ENCODE data around the gene KY. TPM values are rescaled to one million over a fixed set of nuclear protein-coding genes. Genes with fewer than 3 reads are reported as not detected.

The KY gene
- polyA plus RNA-seq, 1 donor from 2014 or later: 1.7 TPM

DNA sequence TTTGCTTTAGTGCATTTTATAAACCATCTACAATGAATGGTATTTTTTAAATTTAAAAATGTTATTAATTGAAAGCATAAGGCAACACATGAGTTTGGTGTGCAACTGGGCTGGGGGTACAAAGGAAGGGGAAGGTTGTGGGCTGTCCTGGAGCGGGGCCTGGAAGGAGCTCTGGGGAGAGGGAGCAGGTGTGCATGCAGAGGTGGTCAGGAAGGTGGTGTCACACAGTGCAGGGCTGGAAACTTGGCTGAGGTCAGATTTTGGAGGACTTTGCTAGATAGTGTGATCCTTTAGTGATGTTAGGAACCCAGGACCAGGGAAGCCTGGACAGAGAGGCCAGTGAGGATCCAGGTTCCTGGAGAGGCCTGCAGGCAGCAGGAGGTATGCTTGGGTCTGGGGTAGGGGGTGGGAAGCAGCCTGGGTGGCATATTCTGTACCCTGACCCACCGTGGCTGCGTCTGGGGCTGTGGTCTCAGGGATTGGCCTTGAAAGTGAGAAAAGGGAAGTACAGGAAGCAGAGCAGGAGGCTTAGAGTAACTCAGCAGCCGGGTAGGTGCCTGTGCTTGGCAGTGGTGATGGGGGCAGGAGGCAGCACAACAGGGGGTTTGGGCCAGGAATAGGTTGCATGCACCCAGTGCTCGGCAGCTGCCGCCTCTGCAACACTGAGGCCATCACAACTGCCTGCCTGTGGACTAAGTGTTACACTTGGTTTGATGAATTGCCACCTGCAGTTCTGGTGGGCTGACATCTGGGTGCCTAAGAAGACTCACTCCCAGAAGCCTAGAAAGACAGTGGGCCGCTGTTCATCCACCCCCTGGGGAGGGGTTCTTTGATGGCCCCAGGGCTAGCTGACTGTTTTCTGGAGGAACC lies 33.0 kb downstream of the KY start:
- Histone ChIP-seq H4K20me1 (ENCODE audit: insufficient read depth) (no peaks in the 10 kb centered on the region), H3K27ac (ENCODE audit: low read length) (no peak overlapping the region), H3K4me3 (ENCODE audit: low read length) (no peak overlapping the region), H3K9me3 (ENCODE audit: low read length) (no peaks in the 10 kb centered on the region), H3K9me2 (ENCODE audit: insufficient read depth, low read length) (no peaks in the 10 kb centered on the region), H3K27me3 (ENCODE audit: insufficient read depth, low read depth, low read length) (no peaks in the 10 kb centered on the region), H2AFZ (ENCODE audit: low read depth, low read length) (no peak overlapping the region), H3K79me2 (replicated peaks; ENCODE audit: insufficient read depth, low read length) (no peaks in the 10 kb centered on the region), H3K9ac (ENCODE audit: low read length) (no peak overlapping the region), H3F3A (ENCODE audit: insufficient read depth, low read length, poor library complexity, severe bottlenecking) (no peaks in the 10 kb centered on the region), H3K36me3 (ENCODE audit: insufficient read depth, low read length) (no peaks in the 10 kb centered on the region), H3K4me2 (ENCODE audit: low read length) (no peak overlapping the region)
- TF ChIP-seq TAF1 (IDR thresholded peaks at IDR 0.05; ENCODE audit: low read depth): no peak
- TF ChIP-seq REST (IDR thresholded peaks at IDR 0.05; ENCODE audit: borderline replicate concordance): no peak

DNA sequence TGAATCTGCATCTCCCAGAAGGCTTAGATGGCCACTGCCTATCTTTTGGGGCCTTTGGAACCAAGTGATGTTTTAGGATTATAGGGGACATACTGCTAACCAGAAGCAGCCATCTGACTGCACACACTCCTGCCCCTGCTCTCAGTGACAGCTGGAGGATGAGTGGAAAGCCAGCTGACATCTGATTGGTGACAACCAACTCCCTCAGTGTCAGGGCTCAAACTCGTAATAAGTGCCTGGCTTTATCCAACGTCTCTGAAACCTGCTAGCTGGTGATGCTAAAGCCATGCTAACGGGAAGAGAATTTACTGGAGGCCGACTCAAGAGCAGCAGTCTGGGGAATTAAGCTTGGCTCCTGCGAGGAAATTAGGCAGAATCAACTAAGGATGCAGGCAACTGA lies 35.1 kb downstream of the KY start:
- no peaks in the 10 kb centered on the region for H4K20me1 ChIP-seq (ENCODE audit: insufficient read depth)
- H3F3A ChIP-seq (ENCODE audit: insufficient read depth, low read length, poor library complexity, severe bottlenecking): no peaks in the 10 kb centered on the region
- no peaks in the 10 kb centered on the region for H3K9me3 ChIP-seq (ENCODE audit: low read length)
- H2AFZ ChIP-seq (ENCODE audit: low read depth, low read length): no peak overlapping the region
- H3K79me2 ChIP-seq (replicated peaks; ENCODE audit: insufficient read depth, low read length): no peaks in the 10 kb centered on the region
- H3K36me3 ChIP-seq (ENCODE audit: insufficient read depth, low read length): no peaks in the 10 kb centered on the region
- no peaks in the 10 kb centered on the region for H3K27me3 ChIP-seq (ENCODE audit: insufficient read depth, low read depth, low read length)
- H3K9ac ChIP-seq (ENCODE audit: low read length): peak overlapping the region; percentile 18
- H3K4me2 ChIP-seq (ENCODE audit: low read length): no peak overlapping the region
- H3K27ac ChIP-seq (ENCODE audit: low read length): peak overlapping the region; percentile 60
- peak; percentile 74 for TF ChIP-seq EP300 (conservative IDR thresholded peaks at IDR 0.05; ENCODE audit: poor library complexity, severe bottlenecking)
- no peak for TF ChIP-seq MXI1 (conservative IDR thresholded peaks at IDR 0.05; ENCODE audit: poor library complexity, severe bottlenecking)
- H3K4me3 ChIP-seq (ENCODE audit: low read length): peak overlapping the region; percentile 41
- no peaks in the 10 kb centered on the region for H3K9me2 ChIP-seq (ENCODE audit: insufficient read depth, low read length)

GRCh38 chr3:134614955-134615354 lies 35.9 kb downstream of the KY start:
- no peak overlapping the region for H3K9ac ChIP-seq (ENCODE audit: low read length)
- no peak overlapping the region for H3K4me2 ChIP-seq (ENCODE audit: low read length)
- H3K27ac ChIP-seq (ENCODE audit: low read length): no peak overlapping the region
- no peak for TF ChIP-seq POLR2AphosphoS5 (IDR thresholded peaks at IDR 0.05)
- no peak for TF ChIP-seq CTCF (IDR thresholded peaks at IDR 0.05; ENCODE audit: poor library complexity, severe bottlenecking)
- no peak for TF ChIP-seq EZH2 (IDR thresholded peaks at IDR 0.05; ENCODE audit: borderline replicate concordance, insufficient read depth, low read length, poor library complexity, severe bottlenecking)
- no peak for TF ChIP-seq EP300 (conservative IDR thresholded peaks at IDR 0.05; ENCODE audit: poor library complexity, severe bottlenecking)
- no peaks in the 10 kb centered on the region for H3K9me3 ChIP-seq (ENCODE audit: low read length)
- no peaks in the 10 kb centered on the region for H3K79me2 ChIP-seq (replicated peaks; ENCODE audit: insufficient read depth, low read length)
- no peak overlapping the region for H2AFZ ChIP-seq (ENCODE audit: low read depth, low read length)
- H3K9me2 ChIP-seq (ENCODE audit: insufficient read depth, low read length): no peaks in the 10 kb centered on the region
- H3K36me3 ChIP-seq (ENCODE audit: insufficient read depth, low read length): no peaks in the 10 kb centered on the region
- no peaks in the 10 kb centered on the region for H4K20me1 ChIP-seq (ENCODE audit: insufficient read depth)
- no peak overlapping the region for H3K4me3 ChIP-seq (ENCODE audit: low read length)
- no peaks in the 10 kb centered on the region for H3K27me3 ChIP-seq (ENCODE audit: insufficient read depth, low read depth, low read length)
- H3F3A ChIP-seq (ENCODE audit: insufficient read depth, low read length, poor library complexity, severe bottlenecking): no peaks in the 10 kb centered on the region
